ENCODE measurements around the gene RUFY4.

The RUFY4 gene

GRCh38 chr2:218082586-218083351, 13.7 kb downstream of the RUFY4 start:
- H3K4me3 ChIP-seq (ENCODE audit: control insufficient read depth, low read depth, low read length) = no peak overlapping the region
- TF ChIP-seq CTCF (IDR thresholded peaks at IDR 0.05; ENCODE audit: control insufficient read depth, insufficient read depth, low read depth, low read length, missing control alignments) = no peak
- no peak for DNase-seq (ENCODE audit: low read depth)

GRCh38 chr2:218083352-218083676, 14.3 kb downstream of the RUFY4 start:
- DNase-seq (ENCODE audit: low read depth) = no peak
- no peak for TF ChIP-seq CTCF (IDR thresholded peaks at IDR 0.05; ENCODE audit: control insufficient read depth, insufficient read depth, low read depth, low read length, missing control alignments)
- no peak overlapping the region for H3K4me3 ChIP-seq (ENCODE audit: control insufficient read depth, low read depth, low read length)

- TF ChIP-seq CTCF (IDR thresholded peaks at IDR 0.05; ENCODE audit: control insufficient read depth, insufficient read depth, low read depth, low read length, missing control alignments) = no peak
- no peak for DNase-seq (ENCODE audit: low read depth)
These were observed 17.4 kb downstream of the RUFY4 start for GRCh38 chr2:218086478-218086877.

GRCh38 chr2:218089259-218089658, 20.2 kb downstream of the RUFY4 start:
- no peak for TF ChIP-seq CTCF (IDR thresholded peaks at IDR 0.05; ENCODE audit: control insufficient read depth, insufficient read depth, low read depth, low read length, missing control alignments)
- H3K4me3 ChIP-seq (ENCODE audit: control insufficient read depth, low read depth, low read length) = no peak overlapping the region
- no peak for DNase-seq (ENCODE audit: low read depth)

More at GRCh38 chr2:218086478-218086877, 17.4 kb downstream of the RUFY4 start:
- H3K4me3 ChIP-seq (ENCODE audit: control insufficient read depth, low read depth, low read length) = no peak overlapping the region

- TF ChIP-seq CTCF (IDR thresholded peaks at IDR 0.05; ENCODE audit: control insufficient read depth, insufficient read depth, low read depth, low read length, missing control alignments) = no peak
- no peak overlapping the region for H3K4me3 ChIP-seq (ENCODE audit: control insufficient read depth, low read depth, low read length)
- DNase-seq (ENCODE audit: low read depth) = no peak
These were observed 22.7 kb downstream of the RUFY4 start for GRCh38 chr2:218091746-218092145.

- DNase-seq (ENCODE audit: low read depth) = no peak
- no peak overlapping the region for H3K4me3 ChIP-seq (ENCODE audit: control insufficient read depth, low read depth, low read length)
- no peak for TF ChIP-seq CTCF (IDR thresholded peaks at IDR 0.05; ENCODE audit: control insufficient read depth, insufficient read depth, low read depth, low read length, missing control alignments)
These were observed 24.8 kb downstream of the RUFY4 start for GRCh38 chr2:218093879-218094278.
